DMS53 treated with DMSO at 0.1 percent for 48 hours (cell line): ENCODE data around the gene SPRY2.
A peak's percentile ranks its signal among the peaks of the same experiment; 100 is the strongest.

ENCODE experiments used
- DNase-seq: peaks from one replicate; lab custom pipeline; 2025; ENCODE audit not compliant: unreplicated experiment; lab: John Stamatoyannopoulos, UW

The SPRY2 gene

GRCh38 chr13:80341101-80341755, at the start of gene SPRY2:
Gene SPRY2, minus strand, starts transcription at chr13:80341126. Its CDS starts 3,421 bp downstream, at chr13:80337705.
- DNase-seq = peak; percentile 46

GRCh38 chr13:80390338-80390737, 49.4 kb upstream of the SPRY2 start:
- DNase-seq = no peak

GRCh38 chr13:80389073-80390038, 48.4 kb upstream of the SPRY2 start:
- no peak for DNase-seq

- DNase-seq = no peak
These were observed 47.6 kb upstream of the SPRY2 start for GRCh38 chr13:80388506-80388905.

- DNase-seq = no peak
These were observed 45.7 kb upstream of the SPRY2 start for GRCh38 chr13:80386592-80386991.

- no peak for DNase-seq
These were observed 45.1 kb upstream of the SPRY2 start for GRCh38 chr13:80386002-80386401.

- peak; percentile 34 for DNase-seq
These were observed 41.6 kb upstream of the SPRY2 start for GRCh38 chr13:80382576-80382975.

- DNase-seq = no peak
These were observed 38.3 kb upstream of the SPRY2 start for GRCh38 chr13:80379245-80379644.

- DNase-seq = no peak
These were observed 35.6 kb upstream of the SPRY2 start for GRCh38 chr13:80376554-80376953.

GRCh38 chr13:80374901-80375300, 34.0 kb upstream of the SPRY2 start:
- no peak for DNase-seq

GRCh38 chr13:80374444-80374843, 33.5 kb upstream of the SPRY2 start:
- no peak for DNase-seq

GRCh38 chr13:80371840-80372509, 31.0 kb upstream of the SPRY2 start:
- DNase-seq = no peak

- no peak for DNase-seq
These were observed 26.5 kb upstream of the SPRY2 start for GRCh38 chr13:80367473-80367872.

- DNase-seq = no peak
These were observed 23.1 kb upstream of the SPRY2 start for GRCh38 chr13:80363890-80364503.

GRCh38 chr13:80362481-80362880, 21.6 kb upstream of the SPRY2 start:
- no peak for DNase-seq

- no peak for DNase-seq
These were observed 21.0 kb upstream of the SPRY2 start for GRCh38 chr13:80361883-80362327.

- no peak for DNase-seq
These were observed 20.4 kb upstream of the SPRY2 start for GRCh38 chr13:80361298-80361697.

- no peak for DNase-seq
These were observed 19.5 kb upstream of the SPRY2 start for GRCh38 chr13:80360453-80360800.

GRCh38 chr13:80359778-80360452, 19.0 kb upstream of the SPRY2 start:
- DNase-seq = no peak

GRCh38 chr13:80359414-80359777, 18.5 kb upstream of the SPRY2 start:
- DNase-seq = no peak
